Suppressor macrophage treated with lipopolysaccharide for 4 hours (primary cell): ENCODE results near the gene ALDH4A1.
"Not testable (repeated sequence)": the region's sequence is repeated elsewhere in the genome, so short reads cannot be mapped to it uniquely, and the experiment has no call there.

Experiments used
- DNase-seq: peaks from one replicate; pipeline ENCODE4 v3.0.0-alpha.2; 2020

ALDH4A1 gene

DNA sequence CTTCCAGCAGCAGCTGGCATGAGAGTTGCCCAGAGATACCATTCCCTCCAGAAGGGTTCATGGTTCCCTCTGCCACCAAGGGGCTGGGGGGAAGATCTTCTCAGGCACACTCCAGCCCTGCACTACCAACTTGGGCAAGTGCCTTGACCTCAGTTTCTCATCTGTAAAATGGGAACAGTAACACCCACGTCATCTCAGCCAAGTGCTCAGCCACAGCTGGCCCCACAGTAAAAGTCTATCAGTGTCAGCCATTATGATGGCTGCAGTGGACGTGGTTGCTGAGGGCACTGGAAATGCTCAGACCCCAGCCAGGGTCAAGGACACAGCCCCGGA, 26.6 kb downstream of the ALDH4A1 start:
- no peak for DNase-seq

- peak; percentile 76 for DNase-seq
Measured at GRCh38 chr1:18875107-18875795, 27.1 kb downstream of the ALDH4A1 start.

GRCh38 chr1:18874600-18874999, 27.8 kb downstream of the ALDH4A1 start:
- no peak for DNase-seq

- DNase-seq = no peak
Measured at GRCh38 chr1:18874036-18874435, 28.3 kb downstream of the ALDH4A1 start.

GRCh38 chr1:18872071-18872611, 30.2 kb downstream of the ALDH4A1 start:
- DNase-seq = no peak

DNA sequence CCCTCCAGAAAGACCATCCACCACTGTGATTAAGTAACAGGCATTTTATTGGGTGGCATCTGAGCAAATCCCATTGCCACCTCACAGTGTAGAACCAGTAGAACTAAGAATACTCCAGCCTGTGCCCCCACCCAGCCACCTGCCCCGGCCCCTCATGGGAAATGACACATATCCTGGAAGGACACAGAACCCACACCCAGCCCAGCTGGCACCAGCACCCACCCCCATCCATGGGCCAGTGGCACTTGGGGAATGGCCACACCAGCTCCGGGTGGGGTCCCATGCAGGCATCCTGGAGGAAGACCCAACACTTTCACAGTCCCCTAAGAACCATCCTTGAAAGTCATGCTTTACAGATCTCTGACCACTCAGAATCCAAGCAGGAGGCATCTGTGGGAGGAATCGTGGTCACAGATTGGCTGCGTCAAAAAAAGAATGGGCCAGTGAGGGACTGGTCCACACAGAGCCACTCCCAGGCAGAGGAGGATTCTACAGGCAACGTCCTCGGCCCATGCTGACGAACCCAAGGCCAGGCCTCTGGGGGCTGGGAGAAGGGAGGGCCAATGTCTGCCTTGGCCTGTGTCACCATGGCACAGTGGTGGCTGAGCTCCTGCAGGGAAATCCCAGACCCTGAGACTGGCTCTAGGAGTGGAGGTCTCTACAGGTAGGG, 30.8 kb downstream of the ALDH4A1 start:
- no peak for DNase-seq

DNA sequence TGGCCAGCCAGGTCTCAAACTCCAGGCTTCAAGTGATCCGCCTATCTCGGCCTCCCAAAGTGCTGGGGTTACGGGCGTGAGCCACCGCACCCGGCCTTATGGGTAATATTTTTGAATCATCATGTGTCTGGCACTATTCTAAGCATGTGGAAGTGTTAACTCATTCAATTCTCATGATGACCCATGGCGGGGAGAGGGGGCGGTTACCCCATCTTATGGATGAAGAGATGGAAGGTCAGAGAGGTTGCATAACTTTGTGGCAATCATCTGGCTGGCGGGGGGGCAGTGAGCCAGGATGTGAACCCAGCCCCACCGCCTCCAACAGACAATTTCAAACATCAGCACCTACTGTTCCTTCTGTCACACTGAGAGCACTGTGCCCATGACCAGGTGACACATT, 31.4 kb downstream of the ALDH4A1 start:
- DNase-seq = peak; percentile 31

DNA sequence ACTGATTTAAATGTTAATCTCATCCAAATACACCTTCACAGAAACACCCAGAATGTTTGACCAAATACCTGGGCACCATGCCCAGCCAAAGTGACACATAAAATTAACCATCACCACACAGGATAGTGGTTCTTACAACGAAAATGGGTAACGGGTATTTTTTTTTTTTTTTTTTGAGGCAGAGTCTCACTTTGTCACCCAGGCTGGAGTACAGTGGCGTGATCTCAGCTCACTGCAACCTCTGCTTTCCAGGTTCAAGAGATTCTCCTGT, 31.8 kb downstream of the ALDH4A1 start:
- DNase-seq = not testable (repeated sequence)

DNA sequence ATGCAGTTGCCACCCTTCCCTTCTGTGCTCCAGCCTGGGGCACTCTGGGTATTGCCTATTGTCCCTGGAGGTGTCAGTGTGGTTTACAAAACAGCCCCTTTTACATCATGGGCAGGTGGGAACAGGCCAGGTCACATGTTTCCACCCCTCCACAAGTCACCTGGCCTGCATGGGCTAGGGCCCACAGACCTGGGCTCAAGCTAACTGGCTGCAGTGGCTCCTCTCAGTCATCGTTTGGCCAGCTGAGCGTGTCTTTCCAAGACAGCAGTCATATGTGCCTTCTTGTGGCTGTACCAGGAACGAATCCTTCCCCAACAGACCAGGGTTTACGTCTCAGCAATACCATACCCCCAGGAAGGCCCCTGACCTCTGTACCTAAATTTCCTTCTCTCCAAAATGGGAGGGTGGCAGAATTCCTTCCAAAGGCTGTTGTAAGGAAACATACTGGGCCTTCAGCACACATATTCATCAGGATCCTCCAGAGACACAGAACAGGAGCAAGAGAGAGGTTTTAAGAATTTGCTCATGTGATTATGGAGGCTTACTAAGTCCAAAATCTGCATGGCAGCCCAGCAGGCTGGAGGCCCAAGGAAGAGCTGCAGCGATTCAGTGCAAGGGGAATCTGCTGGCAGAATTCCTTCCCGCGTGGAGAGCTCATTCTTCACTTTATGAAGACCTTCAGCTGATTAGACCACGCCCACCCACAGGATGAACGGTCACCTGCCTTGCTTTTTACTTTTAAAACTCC, 32.3 kb downstream of the ALDH4A1 start:
- no peak for DNase-seq

- DNase-seq = no peak
Measured at GRCh38 chr1:18868801-18869424, 33.4 kb downstream of the ALDH4A1 start.

DNA sequence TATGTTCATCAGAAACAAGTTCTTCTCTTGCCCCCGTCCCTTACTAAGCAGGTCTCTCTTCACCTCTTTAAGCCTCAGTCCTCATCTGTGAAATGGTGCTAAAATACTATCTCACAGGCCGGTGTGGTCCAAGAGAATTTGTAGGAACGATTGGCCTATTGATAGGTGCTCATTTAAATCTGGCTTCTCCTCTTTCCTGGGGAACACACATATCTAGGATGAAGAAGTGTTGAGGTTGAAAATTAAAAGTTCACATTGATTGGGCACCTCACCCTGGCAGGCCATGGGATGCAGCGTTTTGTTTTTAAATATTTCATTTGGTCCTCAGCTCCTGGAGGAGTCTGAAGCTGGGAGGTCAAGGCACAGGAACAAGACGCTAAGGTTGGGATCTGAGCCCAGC, 34.0 kb downstream of the ALDH4A1 start:
- DNase-seq = no peak

GRCh38 chr1:18866846-18867245, 35.5 kb downstream of the ALDH4A1 start:
- no peak for DNase-seq

GRCh38 chr1:18866314-18866713, 36.0 kb downstream of the ALDH4A1 start:
- no peak for DNase-seq

- DNase-seq = no peak
Measured at GRCh38 chr1:18865176-18865575, 37.2 kb downstream of the ALDH4A1 start.

DNA sequence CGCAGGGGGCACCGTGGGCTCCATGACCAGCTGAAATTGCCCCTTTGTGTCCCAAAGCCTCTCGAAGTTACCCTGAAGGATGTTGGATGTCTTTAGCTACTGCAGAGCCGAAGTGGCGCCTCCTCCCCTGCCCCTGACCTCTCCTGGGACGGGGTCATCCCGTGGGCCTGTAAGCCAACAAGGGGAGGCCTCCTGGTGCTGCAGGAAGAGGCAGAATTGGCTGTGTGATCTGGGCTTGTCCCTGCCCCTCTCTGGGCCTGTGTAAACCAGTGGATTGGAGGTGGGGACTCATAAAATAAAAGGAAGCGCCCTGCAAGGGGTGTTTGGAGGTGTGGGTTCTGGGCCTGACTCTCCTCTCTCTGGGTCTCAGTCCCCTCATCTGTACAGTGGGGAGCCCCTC, 40.8 kb downstream of the ALDH4A1 start:
- no peak for DNase-seq

DNA sequence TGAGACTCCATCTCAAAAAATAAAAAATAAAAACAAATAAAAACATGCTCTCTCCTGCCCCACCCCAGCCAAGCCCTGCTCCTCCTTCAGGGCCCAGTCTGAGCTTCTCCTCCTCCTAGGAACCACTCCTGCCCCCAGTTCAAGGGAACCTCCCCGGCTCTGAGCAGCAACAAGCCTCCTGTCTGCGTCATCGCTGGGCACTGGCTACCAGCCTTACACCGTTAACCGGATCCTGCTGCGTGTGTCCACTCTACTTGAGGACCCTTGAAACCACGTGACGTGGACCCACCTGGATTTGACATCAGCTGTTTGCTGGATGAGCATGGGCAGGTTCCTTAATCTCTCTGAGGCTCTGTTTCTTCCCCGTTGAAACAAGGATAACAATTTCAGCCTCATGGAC, 41.3 kb downstream of the ALDH4A1 start:
- no peak for DNase-seq

- DNase-seq = no peak
Measured at GRCh38 chr1:18859560-18859959, 42.8 kb downstream of the ALDH4A1 start, which contains the start of gene TAS1R2. Gene TAS1R2 (minus strand): TSS chr1:18859660. CDS start chr1:18859660, 0 bp downstream.

- DNase-seq = no peak
Measured at GRCh38 chr1:18858070-18858688, 44.2 kb downstream of the ALDH4A1 start.

GRCh38 chr1:18856435-18856834, 45.9 kb downstream of the ALDH4A1 start:
- DNase-seq = no peak

- DNase-seq = no peak
Measured at GRCh38 chr1:18855573-18855972, 46.8 kb downstream of the ALDH4A1 start.

DNA sequence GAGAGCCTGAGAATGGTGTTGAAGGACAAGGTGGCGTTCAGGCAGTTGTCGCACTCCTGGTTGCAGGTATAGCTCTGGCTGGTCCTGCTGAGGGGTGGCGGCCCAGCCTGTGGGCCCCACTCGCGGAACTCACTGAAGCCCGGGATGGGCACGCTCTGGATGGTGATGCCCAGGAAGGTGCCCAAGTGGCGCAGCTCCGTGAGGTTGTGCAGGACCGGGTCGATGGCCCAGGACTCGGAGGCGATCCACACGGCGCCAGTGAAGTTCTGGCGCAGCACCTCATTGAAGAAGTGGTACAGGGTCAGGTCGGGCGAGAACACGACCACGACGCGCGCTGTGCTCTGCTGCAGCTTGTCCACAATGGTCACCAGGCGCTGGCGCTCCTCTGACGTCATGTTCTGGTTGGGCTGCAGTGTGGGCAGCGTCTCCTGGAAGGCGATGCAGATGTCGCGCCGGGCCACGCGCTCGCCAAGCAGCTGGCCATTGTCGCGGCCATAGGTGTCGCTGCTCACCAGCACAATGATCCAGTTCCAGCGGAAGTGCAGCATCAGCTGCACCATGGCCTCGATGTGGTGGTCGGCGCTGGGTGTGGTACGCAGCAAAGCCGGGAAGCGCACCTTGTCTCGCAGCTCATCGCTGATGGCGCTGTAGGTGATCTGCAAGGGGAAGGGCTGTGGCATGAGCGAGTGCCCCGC, 47.9 kb downstream of the ALDH4A1 start:
- DNase-seq = no peak

DNA sequence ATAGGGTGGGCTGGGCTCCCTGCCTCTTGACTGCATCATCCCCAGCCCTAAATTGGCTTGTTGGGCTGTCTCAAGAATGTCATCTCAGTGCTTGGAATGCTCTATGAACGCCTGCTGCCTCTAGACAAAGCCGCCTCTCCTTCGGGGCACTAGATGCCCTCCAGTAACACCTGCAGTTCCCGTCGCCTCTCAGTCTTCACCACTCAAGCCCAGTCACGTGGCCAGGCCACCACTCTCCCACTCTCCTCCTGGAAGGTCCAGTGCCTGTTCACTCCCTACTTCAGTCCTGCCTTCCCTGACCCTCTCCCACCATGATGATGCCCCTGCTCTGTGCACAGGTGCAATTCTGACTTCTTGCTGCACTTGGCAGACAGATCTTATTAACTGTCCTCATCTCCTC, 49.9 kb downstream of the ALDH4A1 start:
- DNase-seq = no peak
